Nephron (organoid): ENCODE data around the gene RBM19.

Experiments
- H3K27ac Mint-ChIP-seq, 3 experiments: 2 replicates each; pipeline ENCODE4 v1.8.0; 2020; ENCODE audit warnings: mixed read lengths in 3 of 3, mild to moderate bottlenecking in 2 of 3, moderate library complexity in 1 of 3
- H3K27me3 Mint-ChIP-seq: 2 replicates; pipeline ENCODE4 v1.8.0; 2021; ENCODE audit warnings: low read depth, mild to moderate bottlenecking, moderate library complexity, mixed read lengths
- H3K36me3 Mint-ChIP-seq: 2 replicates; pipeline ENCODE4 v1.8.0; 2020; ENCODE audit warnings: low read depth, mixed read lengths
- H3K4me1 Mint-ChIP-seq: 2 replicates; pipeline ENCODE4 v1.8.0; 2020; ENCODE audit warnings: mixed read lengths
- H3K4me3 Mint-ChIP-seq, 3 experiments: 2 replicates each; pipeline ENCODE4 v1.8.0; 2020; ENCODE audit warnings: mild to moderate bottlenecking in 3 of 3, mixed read lengths in 3 of 3, moderate library complexity in 2 of 3
- H3K9me3 Mint-ChIP-seq: 2 replicates; pipeline ENCODE4 v1.8.0; 2020; ENCODE audit warnings: mixed read lengths
- TF ChIP-seq, protein P1 (sequence below), 3 experiments: fragments of 200-600 bp; sonication (generic); IDR thresholded peaks; one replicate each; pipeline ENCODE4 v1.5.0; 2021; ENCODE audit warnings: antibody characterized with exemption in 3 of 3; ENCODE audit not compliant: unreplicated experiment in 3 of 3

The RBM19 gene

DNA sequence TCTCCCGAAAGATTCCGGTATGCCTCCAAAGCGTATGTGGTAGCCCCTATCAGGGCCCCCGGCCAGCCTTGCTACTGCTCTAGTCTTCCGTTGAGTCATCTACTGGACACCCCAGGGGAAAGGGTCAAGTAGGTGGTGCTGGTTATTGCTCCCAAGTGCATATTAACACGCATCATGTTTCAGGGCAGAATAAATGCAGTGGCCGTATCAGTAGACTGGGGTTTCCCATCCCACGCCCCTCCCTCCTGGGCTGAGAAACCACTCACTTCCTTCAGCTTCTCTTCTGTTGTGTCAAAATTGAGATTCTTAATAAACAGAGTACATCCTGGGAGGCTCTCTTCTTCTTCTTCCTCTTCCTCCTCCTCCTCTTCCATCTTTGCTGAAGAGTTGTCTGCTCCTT, 39.3 kb downstream of the RBM19 start:
- Mint-ChIP-seq H3K27me3 (no peaks in the 10 kb centered on the region), H3K4me1 (no peaks in the 10 kb centered on the region), H3K27ac (no peak overlapping the region)

DNA sequence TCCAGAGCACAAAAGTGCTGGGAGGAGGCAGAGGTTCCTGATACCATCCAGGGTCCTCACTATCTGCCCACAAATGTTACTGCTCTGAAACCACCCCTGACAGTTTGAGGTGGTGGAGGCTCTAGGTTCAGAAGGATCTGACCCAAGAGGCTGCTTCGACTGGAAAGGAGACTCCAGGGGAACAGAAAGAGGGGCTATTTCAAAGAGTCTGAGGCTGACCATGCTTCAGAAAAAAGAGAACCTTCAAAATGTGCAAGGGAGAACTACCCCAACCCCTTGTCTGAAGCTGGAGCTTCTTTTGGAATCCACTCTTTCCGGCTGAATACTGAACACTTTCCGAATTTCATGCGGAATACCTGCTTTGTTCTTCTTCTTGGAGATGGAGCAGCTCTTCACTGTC, 41.8 kb downstream of the RBM19 start:
- Mint-ChIP-seq H3K27ac (no peak overlapping the region), H3K36me3 (peaks cover 44% of the 10 kb centered on the region), H3K4me3 (no peak overlapping the region), H3K9me3 (no peaks in the 10 kb centered on the region), H3K4me1 (no peaks in the 10 kb centered on the region), H3K27me3 (no peaks in the 10 kb centered on the region)
- TF ChIP-seq, protein P1, sequence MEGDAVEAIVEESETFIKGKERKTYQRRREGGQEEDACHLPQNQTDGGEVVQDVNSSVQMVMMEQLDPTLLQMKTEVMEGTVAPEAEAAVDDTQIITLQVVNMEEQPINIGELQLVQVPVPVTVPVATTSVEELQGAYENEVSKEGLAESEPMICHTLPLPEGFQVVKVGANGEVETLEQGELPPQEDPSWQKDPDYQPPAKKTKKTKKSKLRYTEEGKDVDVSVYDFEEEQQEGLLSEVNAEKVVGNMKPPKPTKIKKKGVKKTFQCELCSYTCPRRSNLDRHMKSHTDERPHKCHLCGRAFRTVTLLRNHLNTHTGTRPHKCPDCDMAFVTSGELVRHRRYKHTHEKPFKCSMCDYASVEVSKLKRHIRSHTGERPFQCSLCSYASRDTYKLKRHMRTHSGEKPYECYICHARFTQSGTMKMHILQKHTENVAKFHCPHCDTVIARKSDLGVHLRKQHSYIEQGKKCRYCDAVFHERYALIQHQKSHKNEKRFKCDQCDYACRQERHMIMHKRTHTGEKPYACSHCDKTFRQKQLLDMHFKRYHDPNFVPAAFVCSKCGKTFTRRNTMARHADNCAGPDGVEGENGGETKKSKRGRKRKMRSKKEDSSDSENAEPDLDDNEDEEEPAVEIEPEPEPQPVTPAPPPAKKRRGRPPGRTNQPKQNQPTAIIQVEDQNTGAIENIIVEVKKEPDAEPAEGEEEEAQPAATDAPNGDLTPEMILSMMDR (IDR thresholded peaks at IDR 0.05; ENCODE audit: unreplicated experiment in 3 of 3), result no peak

More for the DNA sequence above, 39.3 kb downstream of the RBM19 start:
- TF ChIP-seq, protein P1 (IDR thresholded peaks at IDR 0.05; ENCODE audit: unreplicated experiment in 3 of 3), result no peak
- peaks cover 55% of the 10 kb centered on the region for H3K36me3 Mint-ChIP-seq
- no peaks in the 10 kb centered on the region for H3K9me3 Mint-ChIP-seq
- H3K4me3 Mint-ChIP-seq, result no peak overlapping the region

DNA sequence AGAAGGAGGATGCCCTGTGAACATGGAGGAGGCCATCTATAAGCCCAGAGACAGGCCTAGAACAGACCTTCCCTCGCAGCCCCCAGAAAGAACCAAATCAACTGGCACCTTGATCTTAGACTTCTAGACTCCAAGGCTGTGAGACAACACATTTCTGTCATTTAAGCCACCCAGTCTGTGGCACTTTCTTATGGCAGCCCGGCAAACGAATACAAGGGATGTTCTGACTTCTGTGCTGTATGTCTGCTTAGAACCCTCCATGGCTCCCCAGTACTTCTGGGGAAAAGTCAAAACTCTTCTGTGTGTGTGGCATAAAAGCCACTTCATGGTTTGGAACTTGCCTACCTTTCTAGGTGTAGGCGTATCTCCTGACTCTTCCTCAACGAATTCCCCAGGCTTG, 42.9 kb downstream of the RBM19 start:
- Mint-ChIP-seq H3K27ac (no peak overlapping the region), H3K36me3 (peaks cover 37% of the 10 kb centered on the region), H3K4me1 (no peaks in the 10 kb centered on the region), H3K27me3 (no peaks in the 10 kb centered on the region), H3K9me3 (no peaks in the 10 kb centered on the region), H3K4me3 (no peak overlapping the region)
- TF ChIP-seq, protein P1 (IDR thresholded peaks at IDR 0.05; ENCODE audit: unreplicated experiment in 3 of 3), result no peak

DNA sequence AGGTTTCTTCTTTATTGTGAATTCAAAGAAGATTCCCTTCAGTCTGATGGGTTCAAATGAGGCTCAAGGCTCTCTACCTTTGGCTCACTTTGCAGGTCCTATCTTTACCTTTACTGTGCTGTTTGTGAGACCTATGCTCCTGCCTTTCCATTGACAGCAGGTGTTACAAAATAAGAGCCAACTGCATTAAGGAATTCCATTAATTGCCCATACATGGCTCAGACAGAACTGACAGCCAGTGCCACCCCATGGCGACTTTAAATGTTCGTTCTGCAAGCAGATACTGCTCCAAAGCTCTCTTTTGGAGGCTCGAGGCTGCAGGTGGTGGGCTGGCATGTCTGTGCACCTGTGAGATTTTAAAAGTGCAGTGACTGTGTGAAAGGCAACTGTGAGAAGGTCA, 44.7 kb downstream of the RBM19 start:
- TF ChIP-seq, protein P1 (IDR thresholded peaks at IDR 0.05; ENCODE audit: unreplicated experiment in 3 of 3), result no peak
- Mint-ChIP-seq H3K27me3 (no peaks in the 10 kb centered on the region), H3K36me3 (peaks cover 32% of the 10 kb centered on the region), H3K9me3 (no peaks in the 10 kb centered on the region), H3K4me1 (no peaks in the 10 kb centered on the region), H3K4me3 (no peak overlapping the region), H3K27ac (no peak overlapping the region)

DNA sequence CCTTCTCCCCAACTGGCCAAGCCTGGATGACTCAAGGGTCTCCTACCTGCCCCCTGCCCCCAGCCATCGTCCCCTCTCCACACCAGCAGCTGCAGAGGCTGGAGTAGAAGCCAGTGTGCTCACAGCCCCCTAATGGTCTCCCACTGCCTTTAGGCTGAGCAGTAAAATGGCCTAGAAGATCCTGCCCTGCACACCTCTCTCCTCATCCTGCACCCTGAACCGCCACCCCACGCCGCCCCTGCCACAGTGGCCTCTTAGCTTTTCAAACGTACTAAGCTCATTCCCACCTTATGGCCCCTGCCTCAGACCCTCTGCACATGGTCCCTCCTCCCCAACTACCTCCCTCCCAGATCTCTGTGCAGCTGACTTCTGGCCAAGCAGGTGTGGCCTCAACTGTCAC, 46.3 kb downstream of the RBM19 start:
- Mint-ChIP-seq H3K36me3 (peaks cover 22% of the 10 kb centered on the region), H3K9me3 (no peaks in the 10 kb centered on the region), H3K4me3 (no peak overlapping the region), H3K4me1 (no peaks in the 10 kb centered on the region), H3K27me3 (no peaks in the 10 kb centered on the region), H3K27ac (no peak overlapping the region)
- TF ChIP-seq, protein P1 (IDR thresholded peaks at IDR 0.05; ENCODE audit: unreplicated experiment in 3 of 3), result no peak

DNA sequence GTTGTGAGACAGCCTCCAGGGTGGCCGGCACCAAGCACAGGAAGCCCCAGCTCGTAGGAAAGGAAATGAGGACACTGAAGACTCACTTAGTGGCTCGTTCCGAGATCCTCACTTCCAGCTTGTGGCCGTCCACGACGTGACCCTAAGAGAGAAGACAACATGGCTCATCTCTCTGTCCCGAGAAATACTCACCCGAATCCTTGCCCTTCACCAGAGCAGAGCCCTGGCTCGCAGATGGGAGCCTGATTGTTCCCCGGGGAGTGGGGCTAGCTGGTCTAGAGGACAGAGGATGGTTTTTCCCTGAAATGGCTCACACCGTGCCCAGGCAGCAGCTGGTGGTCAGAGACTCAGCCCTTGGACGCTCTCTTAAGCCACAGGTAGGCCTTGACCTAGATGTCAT, 47.8 kb downstream of the RBM19 start:
- peaks cover 1% of the 10 kb centered on the region for H3K27me3 Mint-ChIP-seq
- no peaks in the 10 kb centered on the region for H3K4me1 Mint-ChIP-seq
- no peak overlapping the region for H3K4me3 Mint-ChIP-seq
- TF ChIP-seq, protein P1 (IDR thresholded peaks at IDR 0.05; ENCODE audit: unreplicated experiment in 3 of 3), result no peak
- H3K9me3 Mint-ChIP-seq, result no peaks in the 10 kb centered on the region
- H3K27ac Mint-ChIP-seq, result no peak overlapping the region
- peaks cover 16% of the 10 kb centered on the region for H3K36me3 Mint-ChIP-seq
